NCI-H748 (cell line): Measurements from ENCODE around the gene RBBP7.
A peak's percentile ranks its signal among the peaks of the same experiment; 100 is the strongest.

ENCODE experiments used
- DNase-seq: peaks from one replicate; lab custom pipeline; 2025; ENCODE audit not compliant: unreplicated experiment; lab: John Stamatoyannopoulos, UW

RBBP7 gene

DNA sequence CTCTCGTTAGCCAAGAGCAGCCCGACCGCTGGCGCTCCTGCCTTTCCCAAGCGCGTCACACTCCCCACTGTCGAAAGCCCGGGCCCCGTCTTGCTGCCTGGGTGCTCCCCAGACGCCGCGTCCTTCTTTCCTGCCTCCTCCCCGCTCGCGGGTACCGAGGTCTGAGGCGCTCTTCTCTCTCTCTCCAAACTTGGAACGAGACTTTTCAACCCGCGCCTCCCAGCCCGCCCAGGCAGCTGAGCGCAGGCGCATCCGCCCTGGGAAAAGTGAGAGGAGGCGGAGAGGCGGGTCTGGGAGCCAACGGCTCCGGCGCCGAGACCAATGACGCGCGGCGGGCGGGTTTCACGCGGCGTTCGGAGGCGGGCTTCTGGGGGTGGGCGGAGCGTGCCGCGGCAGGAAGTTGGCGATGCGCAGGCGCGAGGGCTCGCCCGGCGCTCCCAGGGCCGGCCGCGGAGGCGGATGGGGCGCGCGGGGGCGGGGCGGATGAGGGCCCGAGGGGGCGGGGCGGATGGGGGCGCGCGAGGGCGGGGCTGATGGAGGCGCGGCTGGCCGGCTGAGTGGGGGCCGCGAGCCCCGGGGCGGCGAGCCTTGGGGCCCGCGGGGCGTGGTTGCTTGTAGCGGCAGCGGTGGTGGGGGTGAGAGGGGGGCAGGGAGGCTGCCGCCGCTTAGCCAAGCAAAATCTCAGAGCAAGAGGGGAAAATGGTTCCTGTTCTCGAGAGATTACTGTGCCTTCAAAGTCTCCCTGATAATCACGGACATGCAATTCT, at the start of gene RBBP7:
Gene RBBP7 (minus strand): TSS at position 268 of the 767 bp plus-strand sequence. CDS start 309 bp downstream, outside the sequence.
- peak; percentile 93 for DNase-seq

DNA sequence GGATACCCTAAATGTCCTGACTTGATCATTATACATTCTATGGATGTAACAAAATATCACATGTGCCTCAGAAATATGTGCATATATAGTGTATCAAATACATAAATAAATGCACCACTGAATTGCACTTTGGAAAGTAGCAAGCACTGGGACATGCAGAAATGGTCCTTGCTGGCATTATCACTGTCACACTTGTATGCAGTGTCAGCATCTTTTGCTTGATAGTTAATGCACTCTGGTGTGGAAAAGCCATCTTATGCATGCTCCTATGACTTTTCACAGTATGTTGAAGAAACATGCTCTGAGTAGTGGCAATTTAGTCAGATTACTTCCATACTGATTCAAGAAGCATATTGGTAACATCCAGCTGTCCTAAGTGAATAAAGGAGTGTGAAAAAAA, 48.8 kb upstream of the RBBP7 start:
- no peak for DNase-seq

DNA sequence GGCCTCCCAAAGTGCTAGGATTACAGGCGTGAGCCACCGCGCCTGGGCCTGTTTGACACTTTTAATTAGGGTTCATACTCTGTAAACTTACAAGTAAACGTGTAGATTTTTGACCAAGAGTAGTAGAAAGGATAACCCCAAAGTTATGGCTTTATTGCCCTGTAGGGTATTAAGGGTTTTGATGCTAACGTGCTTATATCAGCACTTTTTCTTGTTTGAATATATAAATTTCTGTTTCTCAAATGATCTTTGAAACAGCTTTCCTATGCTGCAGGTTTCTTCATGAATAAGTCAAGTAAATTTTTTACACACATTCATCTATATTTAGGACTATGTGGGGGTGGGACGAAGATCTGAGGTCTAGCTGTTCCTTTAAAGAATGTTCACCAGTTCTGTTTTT, 47.0 kb upstream of the RBBP7 start:
- DNase-seq = no peak

DNA sequence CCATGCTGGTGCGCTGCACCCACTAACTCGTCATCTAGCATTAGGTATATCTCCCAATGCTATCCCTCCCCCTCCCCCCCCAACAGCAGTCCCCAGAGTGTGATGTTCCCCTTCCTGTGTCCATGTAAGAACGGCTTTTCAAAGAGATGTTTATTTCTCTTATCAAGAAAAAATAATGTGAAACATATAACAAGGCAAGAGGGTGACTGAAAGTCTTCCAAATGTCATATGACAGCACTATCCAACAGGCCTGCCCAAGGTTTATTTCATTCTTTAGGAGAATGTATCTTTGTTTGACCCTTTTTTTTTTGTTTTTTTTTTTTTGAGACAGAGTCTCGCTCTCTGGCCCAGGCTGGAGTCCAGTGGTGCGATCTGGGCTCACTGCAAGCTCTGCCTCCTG, 46.4 kb upstream of the RBBP7 start:
- no peak for DNase-seq

DNA sequence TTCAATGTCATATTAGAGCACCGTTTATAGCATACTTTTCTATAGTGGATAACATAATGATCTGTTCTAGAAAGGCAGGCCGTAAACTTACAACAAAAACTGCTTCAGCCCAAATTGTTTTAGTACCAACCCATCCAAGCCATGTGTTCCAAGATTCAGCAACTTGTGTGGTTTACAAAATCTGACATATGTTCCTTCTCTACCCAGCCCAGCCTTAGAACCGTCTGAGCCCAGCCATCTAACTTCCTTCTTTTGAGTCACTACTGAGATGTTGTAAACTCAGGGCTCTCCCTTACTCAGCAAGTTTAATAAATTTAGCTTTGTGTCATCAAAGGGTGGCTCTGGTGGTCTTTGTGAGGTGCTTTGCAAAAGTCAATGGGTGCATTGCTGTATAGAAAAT, 43.9 kb upstream of the RBBP7 start:
- no peak for DNase-seq

DNA sequence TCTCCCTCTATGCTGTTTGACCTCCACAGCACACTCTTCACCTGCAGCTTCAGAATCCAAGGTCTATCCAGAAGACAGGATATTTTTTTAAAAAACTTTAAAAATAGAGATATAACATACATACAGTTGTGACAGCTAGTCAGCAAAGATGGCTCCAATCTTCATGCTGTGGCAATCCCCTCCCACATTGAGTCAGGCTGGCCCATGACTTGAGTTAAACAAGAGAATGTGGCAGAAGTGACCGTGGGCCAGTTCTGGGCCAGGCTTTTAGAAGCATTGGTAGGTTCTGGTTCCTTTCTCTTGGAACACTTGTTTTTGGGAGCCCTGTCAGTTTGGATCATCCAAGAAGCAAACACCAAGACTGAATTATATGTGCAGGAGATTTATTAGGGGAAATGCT, 40.2 kb upstream of the RBBP7 start:
- DNase-seq = no peak

DNA sequence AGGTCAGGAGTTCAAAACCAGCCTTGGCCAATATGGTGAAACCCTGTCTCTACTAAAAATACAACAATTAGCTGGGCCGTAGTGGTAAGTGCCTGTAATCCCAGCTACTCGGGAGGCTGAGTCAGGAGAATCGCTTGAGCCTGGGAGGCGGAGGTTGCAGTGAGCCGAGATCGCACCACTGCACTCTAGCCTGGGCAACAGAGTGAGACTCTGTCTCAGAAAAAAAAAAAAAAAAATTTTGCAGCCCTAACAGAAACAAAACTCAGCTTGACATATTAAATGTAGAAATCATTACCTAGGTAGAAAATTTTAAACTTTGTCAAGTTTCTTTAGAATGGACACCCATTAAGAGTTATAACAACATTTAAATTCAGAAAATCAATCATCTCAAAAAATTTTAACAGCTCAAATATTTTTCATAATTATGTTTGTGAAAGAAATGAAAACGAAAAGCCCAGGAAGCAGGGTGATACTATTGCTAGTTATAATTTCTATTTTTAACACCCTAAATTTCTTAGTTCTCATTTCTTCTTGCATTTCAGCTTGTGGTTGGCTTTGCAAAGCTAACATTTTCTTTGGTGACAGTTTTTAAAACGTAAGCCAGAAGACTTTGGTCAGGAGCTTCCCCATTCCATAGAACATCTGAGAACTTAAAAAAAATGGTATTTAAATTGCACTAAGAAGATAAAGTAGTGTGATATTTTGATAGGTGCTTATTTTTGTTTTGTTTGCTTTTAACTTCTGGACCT, 33.3 kb upstream of the RBBP7 start:
- no peak for DNase-seq

DNA sequence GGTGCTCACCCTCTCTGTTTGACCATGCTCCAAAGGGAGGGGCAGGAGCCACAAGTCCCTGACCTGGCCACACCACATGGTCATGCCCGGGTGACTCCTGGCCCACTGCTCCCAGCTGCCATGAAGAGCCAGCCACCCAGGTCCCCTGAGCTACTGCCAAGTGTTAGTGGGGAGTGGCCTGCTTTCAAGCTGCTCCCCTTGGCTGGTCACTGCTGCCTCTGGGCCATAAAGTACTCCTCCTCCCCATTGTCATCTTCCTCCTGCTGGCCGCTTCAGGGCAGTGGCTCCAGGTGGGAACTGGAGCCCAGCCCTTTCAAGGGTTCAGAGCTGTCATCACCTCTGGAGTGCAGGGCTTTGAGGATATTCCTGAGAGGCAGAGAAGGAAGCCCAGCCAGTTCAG, 27.3 kb upstream of the RBBP7 start:
- DNase-seq = no peak

DNA sequence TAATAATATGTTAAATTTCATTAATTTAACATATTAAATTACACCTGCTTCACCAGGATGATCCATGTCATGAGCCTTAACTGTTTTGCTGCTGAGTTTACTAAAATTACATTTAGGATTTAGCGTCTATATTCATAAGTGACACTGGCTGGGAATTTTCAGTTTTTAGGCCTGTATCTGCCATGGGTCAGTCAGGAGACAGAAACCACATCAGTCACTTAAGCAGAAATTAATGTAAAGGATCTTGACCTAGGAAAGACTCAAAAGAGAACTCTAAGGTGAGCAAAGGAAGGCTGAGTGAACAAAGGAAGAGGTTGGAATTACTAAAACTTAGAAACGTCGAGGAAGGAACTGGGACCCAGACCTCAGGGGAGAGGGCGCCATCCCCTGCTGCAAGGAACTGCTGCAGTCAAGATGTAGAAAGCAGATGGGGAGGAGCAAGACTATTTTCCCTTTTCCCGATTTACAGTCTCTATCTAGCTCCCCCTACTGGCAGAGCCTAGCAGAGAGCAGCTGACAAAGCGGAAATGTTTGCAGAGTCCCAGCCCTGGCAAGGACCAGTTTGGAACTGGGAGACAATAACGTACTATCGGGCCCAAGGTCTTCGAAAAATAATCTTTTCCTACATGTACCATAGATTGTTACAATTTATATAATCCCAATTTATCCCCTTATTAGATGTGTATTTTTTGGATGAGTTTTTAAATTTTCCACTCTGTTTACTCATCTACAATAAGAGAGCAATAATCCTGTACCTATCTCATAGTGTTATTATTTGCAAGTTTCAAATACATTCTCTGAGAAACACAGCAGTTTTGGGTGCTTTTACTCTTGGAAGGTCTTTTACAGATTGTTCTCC, 22.6 kb upstream of the RBBP7 start:
- peak; percentile 83 for DNase-seq

DNA sequence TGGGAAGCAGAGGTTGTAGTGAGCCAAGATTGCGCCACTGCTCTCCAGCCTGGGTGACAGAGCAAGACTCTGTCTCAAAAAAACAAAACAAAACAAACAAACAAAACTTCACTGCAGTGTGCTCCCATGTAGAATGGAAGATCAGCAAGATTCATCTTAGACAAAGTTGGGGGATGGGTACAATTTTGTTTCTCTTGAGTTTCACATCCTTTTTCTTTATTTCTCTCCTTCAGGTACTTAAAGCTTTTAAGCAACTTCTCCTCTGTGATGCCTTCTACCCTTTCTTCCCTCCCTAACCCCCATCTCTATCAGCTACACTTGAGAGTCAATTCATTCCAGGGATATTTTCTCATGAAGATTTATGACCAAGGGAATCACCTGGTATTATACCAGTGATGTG, 15.5 kb upstream of the RBBP7 start:
- DNase-seq = no peak

DNA sequence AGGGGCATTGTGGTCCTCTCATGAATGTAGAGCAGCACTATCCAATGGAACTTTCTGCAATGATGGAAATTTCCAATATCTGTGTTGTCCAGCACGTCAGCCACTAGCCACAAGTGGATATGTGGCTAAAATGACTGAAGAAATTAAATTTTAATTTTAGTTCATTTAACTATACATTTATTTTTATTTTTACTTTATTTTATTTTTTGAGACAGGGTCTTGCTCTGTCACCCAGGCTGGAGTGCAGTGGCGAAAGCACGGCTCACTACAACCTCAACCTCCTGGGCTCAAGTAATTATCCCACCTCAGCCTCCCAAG, 13.3 kb upstream of the RBBP7 start:
- DNase-seq = no peak

DNA sequence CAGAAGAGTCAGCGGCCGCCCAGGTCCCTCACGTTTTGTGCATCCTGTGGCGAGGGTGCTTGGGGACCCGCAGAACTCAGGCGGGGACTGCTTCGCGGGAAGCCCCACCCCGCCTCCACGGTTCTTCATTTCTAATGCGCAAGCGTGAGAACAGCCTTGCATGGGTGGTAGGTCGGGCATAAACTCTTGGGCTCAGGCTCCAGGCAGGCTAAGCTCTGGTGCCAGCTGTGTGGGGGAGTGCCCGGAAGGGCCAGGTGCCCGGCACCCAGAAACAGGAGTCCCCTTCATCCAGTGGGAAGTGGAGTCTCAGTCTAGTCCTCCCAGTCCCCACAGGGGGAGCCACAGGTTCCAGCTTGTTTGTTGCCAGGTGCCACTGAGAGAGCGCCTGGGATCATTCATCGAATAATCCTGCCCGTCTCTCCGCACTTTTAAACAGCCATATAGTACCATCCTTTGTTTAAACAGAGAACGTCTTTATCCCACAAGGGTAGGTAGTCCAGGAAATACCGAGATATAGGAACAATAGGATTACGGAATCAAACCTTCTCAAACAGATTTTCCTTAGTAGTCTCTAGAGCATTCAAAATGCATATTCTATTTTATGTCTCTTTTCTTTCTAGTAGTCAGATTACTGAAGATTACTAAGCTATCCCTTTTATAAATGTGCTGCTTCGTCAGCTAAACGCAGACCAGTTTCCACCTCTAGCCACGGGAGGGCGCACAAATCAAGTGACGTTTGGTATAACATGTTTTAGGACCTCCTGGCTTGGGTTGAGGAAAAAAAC, 12.7 kb upstream of the RBBP7 start:
- DNase-seq = peak; percentile 87

DNA sequence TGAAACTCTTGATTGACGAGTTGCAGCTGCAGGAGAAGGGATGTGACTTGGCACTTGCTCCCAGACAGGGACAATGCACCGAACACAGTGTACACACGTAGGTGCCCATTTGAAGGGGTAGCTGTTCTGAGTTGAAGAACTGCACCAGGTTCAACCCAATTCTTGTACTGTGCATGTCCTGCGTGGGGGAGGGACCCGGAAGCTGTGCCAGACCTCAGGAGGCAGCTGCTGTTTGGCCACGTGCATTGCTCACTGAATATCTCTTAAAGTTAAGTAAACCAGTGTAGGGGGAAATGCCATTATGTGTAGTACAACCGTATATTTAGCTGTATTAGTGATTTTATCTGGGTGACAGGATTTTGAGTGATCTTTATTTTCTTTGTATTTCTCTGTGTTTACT, 12.0 kb upstream of the RBBP7 start:
- peak; percentile 57 for DNase-seq

DNA sequence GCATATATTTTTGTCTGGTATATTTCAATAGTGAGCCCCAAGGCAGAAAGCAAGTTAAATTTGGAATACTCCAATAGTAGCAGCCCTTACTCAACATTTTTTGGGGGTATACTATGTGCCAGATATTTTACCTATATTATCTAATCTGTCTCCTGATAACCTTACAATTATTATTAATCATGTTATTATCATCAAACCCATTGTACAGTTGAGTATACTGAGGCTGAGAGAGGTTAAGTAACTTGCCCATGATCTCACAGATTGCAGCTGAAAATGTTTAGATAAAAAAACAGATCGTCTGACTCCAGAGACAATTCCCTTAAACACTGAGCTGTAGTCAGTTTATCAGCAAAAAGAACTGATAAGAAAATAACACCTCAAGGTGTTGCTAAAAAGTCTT, 6.5 kb upstream of the RBBP7 start:
- no peak for DNase-seq

DNA sequence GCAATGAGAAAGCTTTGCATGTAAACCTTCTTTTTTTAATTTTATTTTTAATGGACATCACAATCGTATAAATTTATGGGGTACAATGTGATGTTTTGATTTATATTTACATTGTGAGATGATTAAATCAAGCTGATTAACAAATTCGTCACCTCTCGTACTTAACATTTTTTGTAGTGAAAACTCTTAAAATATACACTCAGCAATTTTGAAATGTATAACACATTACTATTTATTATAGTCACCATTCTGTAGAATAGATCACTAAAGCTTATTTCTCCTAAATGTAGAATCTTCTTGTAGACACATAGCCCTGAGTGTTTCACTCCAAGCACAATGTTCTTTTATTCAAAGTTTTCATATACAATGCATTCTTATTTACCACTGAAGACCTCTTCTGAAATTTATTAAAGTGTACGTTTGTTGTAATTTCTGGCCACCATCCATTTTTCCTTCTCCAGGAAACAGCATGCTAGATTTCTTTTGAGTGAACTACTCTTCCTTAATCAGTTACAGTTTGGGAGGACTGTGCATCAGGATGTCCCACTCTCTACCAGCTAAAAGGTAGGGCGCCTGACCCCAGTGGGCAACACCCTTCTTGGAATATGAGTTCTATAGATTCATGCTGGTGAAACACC, 4.4 kb upstream of the RBBP7 start:
- DNase-seq = no peak

DNA sequence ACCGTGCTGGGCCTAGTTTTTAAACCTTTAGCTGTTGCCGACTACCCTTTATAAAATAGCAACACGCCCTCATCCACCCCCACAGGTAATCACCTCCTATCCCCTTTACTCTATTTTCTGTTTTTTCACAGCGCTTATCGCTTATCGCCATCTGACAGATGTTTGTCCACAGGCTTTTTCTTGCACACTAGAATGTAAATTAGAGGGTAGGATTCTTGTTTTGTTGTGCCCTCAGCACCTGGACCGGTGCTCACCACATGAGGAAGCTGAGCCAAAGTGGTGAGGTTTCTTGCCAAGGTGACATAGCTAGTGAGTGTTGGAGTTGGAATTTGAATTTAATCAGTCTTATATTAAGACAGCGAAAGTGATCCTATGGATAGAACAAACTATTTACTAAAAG, 2.9 kb upstream of the RBBP7 start:
- peak; percentile 4 for DNase-seq

DNA sequence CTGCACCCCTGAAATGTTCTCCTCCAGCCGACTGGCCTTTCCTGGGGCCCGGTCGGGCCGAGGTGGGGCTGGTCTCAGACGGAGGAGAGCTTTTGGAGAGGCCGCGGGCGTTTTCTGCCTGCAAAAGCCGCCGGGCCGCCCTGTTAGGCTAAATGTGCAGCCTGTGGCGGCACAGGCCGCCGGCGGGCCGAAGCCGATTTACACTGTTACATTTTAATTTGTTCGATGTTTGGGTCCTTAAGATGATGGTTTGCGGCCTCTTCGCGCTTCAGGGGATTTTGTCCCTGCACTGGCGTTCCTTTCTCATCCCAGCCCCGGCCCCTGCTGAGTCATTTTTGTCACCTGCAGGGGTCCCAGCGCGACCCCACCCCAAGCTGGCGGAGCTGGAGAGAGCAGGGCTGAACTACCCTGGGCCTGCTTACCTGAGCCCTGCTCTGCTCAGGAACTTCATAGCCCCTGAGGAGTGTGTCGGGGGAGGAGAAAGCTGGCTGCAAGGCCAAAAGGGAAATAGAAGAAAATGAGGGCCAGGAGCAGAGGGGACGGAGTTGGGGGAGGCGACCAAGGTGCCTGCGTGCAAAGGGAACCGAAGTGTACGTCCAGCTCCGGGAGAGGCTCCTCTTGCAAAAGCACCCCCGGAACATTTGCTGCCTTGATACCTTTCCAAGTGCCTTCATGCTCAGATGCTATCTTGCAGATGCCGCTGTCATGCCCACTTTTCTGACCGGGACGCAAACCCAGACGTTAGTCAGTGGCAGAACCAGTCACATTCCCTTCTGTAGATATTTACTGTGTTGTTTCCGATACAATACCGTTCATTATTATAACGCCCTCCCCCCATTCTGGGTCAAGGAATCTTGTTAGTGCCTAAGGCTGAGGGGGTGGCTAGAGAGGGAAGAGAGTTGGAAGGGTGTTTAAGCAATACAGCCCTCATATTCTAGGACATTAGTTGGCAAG, 977 bp upstream of the RBBP7 start:
- DNase-seq = peak; percentile 65

DNA sequence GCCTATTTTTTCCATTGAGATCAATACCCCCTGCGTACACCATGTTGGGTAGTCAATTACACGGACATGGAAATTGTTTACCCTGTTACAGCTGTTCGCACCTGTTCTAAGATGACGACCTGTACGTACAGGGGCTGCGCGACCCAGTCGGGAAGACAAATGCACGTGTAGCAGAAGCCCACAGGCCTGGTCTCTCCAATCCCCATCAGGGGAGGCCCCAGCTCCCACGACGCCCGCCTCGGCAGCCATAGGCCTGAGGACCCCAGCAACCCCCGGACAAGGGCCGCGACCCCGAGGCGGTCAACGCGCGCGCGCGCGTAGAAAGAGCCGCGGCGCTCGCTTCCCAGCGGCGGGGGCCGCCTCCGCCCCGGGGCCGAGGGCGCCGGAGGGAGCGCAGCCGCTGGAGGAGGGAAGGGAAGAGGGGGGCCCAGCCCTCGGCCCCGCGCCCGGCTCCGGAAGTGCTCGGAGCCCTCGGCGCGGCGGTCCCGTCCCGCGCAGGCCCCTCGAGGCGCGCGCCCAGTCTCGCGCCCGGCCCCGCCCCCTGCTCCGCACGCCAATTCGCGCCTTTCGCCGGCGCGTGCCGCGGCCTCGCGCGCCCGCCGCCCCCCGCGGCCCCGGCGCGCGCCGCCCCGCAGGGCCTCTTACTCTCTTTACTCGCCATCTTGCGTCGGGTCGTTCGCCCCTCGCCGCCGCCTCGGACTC, 618 bp downstream of the RBBP7 start:
- peak; percentile 74 for DNase-seq

DNA sequence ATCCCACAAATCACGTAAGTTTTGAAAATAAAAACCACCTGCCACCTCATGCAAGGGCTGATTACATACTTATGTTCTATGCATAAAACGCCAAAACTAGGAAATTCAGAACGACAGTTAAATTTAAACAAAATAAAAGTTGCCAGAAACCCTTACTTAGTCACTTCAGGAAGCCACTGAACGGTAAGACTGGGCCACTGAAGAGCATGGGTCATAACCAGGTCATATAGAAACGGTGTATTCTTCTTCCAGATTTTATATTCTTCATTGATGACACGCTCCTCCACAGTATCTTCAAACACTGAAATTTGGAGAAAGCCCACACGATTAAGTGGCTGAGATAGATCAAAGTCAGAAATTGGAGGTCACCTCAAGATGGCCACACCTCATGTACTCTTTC, 1.2 kb downstream of the RBBP7 start:
- DNase-seq = no peak
